Measurements from ENCODE around the gene NRG3. TPM values are rescaled to one million over a fixed set of nuclear protein-coding genes. Genes with fewer than 3 reads are reported as not detected.

NRG3 gene
- total and polyA plus RNA-seq, 2 donors, result 0.08 to 1.5 TPM

DNA sequence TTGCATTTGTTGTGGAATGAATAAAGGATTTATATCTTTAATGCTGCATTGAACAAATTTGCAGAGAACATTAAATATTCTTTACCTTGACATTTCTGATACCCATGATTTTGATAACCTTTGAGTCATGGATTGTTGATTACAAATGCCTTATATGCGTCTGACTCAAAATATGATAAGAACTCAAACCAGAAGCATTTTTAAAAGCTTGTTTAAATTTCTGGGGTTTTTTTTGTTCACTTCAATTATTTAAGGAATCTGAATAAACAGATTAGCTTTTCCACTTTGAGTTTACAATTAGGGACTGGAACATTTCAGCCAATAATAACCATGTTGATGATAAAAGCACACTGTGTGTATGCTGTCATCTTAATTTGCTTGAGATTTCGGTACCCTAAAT is 253.5 kb downstream of the NRG3 start:
- no peaks in the 10 kb centered on the region for H3K36me3 ChIP-seq (ENCODE audit: insufficient read depth)
- 36% methylated on average over 2 of the region's 2 CpGs for WGBS
- DNase-seq (ENCODE audit: extremely low spot score), result no peak

DNA sequence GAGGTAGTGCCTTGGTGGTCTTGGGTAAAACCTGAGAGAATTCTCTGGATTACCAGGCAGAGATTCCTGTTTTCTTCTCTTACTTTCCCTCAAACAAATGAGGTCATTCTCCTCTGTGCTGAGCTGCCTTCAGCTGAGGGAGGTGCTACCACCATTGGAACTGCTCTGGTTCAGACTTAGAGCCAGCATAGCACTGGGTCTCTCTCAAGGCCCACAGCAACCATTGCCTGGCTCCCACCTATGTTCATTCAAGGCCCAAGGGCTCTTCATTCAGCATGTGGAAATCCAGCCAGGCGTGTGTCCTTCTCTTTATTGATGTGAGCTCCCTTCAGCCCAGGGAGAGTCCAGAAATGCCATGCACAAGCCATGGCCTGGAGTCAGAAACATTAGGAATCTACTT is 261.1 kb downstream of the NRG3 start:
- Histone ChIP-seq H3K4me3 (ENCODE audit: low read depth, low read length) (no peak overlapping the region), H3K36me3 (ENCODE audit: insufficient read depth) (no peaks in the 10 kb centered on the region), H3K27ac (ENCODE audit: low read depth) (no peak overlapping the region), H3K4me1 (ENCODE audit: insufficient read depth) (no peaks in the 10 kb centered on the region)
- DNase-seq (ENCODE audit: extremely low spot score), result no peak
- 75% methylated on average over 1 of the region's 1 CpG for WGBS

More for the DNA sequence above, 253.5 kb downstream of the NRG3 start:
- Histone ChIP-seq H3K4me3 (ENCODE audit: low read depth, low read length) (no peak overlapping the region), H3K4me1 (ENCODE audit: insufficient read depth) (no peaks in the 10 kb centered on the region), H3K27ac (ENCODE audit: low read depth) (no peak overlapping the region)

DNA sequence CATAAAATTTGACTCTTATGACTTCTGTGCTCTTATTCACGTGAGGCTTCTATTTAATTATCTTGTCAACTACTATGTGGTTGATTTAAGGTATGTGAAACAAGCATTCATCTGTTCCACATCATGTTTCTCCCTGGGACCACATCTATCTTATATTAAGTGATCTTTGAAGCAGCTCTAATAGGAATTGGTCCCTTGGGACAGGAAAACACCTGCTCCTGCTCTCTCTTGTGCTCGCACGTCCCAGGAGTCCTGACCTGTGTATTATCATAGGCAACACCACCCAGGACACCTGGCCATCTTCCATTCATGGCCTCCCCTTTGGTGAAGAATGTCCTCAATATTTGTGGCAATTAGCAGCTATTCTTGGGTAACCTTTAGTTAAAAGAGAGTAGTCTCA is 269.2 kb downstream of the NRG3 start:
- Histone ChIP-seq H3K4me3 (ENCODE audit: low read depth, low read length) (no peak overlapping the region), H3K36me3 (ENCODE audit: insufficient read depth) (no peaks in the 10 kb centered on the region), H3K27ac (ENCODE audit: low read depth) (no peak overlapping the region), H3K4me1 (ENCODE audit: insufficient read depth) (peaks cover 2% of the 10 kb centered on the region)
- DNase-seq (ENCODE audit: extremely low spot score), result no peak
- WGBS, result 69% methylated on average over 3 of the region's 3 CpGs

DNA sequence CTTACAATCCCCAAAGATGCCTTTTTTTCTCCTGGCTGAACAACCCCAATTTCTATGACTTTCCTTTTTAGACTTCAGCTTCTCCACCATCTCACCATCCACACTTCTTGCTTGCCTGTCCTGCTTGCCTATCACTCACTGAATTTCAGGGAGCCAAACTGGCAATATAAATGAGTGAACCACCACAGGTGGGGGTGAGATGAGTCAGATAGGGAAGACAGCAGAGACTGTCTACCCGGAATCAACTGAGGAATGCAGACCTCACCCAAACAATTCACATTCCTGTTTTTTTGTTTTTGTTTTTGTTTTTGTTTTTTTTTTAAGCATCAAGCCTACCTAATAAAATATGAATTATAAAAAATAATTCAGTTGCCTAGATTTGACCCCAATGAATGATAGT is 273.8 kb downstream of the NRG3 start:
- H3K27ac ChIP-seq (ENCODE audit: low read depth), result no peak overlapping the region
- peaks cover 2% of the 10 kb centered on the region for H3K4me1 ChIP-seq (ENCODE audit: insufficient read depth)
- DNase-seq (ENCODE audit: extremely low spot score), result no peak
- 35% methylated on average over 1 of the region's 1 CpG for WGBS
- no peaks in the 10 kb centered on the region for H3K36me3 ChIP-seq (ENCODE audit: insufficient read depth)
- no peak overlapping the region for H3K4me3 ChIP-seq (ENCODE audit: low read depth, low read length)

DNA sequence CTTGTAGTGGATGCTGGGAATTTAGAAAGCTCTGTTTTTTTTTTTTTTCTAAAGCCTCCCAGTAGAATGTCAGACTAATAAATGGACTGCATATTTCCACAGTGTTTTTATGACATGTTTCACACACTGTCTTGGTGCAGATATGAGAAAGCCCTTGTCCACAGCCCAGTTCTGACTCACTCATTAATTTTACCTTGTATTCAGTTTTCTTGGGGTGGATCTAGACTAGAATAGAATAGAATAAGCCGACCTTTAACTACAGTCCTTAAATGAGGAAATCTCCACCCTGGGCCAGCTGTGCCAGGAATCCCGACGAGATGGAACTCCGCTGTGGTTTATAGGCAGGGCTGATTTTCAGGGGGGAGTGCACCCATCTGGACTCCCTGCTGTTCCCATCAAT is 274.7 kb downstream of the NRG3 start:
- WGBS, result 23% methylated on average over 4 of the region's 4 CpGs
- no peaks in the 10 kb centered on the region for H3K36me3 ChIP-seq (ENCODE audit: insufficient read depth)
- peaks cover 2% of the 10 kb centered on the region for H3K4me1 ChIP-seq (ENCODE audit: insufficient read depth)
- no peak overlapping the region for H3K4me3 ChIP-seq (ENCODE audit: low read depth, low read length)
- DNase-seq (ENCODE audit: extremely low spot score), result no peak
- no peak overlapping the region for H3K27ac ChIP-seq (ENCODE audit: low read depth)

DNA sequence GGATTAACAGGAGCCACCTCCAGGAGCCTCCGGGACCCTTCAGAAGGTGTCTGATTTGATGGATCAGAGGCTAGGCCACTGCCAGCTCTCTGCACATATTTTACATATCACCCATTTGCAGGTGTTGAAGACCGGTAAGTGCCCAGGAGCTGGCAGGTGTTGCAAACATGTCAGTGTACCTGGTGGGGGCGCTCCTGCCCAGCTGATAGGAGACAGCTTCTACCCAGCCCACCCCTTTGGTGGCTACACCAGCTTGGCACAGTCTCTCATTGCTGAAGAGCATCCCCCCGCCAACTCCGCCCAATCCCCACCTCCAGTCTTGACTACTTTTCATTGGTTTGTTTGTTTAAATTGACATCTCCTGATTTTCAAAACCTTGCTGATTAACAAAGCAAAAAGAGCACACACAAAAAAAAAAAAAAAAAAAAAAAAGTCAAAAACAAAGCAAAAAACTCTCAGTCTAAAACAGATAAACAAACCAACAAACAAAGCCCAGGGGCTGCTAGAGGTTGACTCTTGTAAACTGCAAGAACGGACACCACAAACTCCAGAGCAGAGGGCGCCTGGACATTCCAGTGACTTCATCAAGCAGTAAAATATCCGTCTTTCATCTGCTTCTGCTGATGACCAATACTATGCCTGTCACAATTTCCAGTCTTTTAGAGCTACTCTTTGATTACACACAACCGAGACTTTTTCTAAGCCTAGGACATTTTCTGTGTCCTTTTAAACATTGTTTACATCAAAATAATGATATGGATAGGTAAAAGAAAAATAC is 275.3 kb downstream of the NRG3 start:
- Histone ChIP-seq H3K4me1 (ENCODE audit: insufficient read depth) (peaks cover 2% of the 10 kb centered on the region), H3K36me3 (ENCODE audit: insufficient read depth) (no peaks in the 10 kb centered on the region), H3K4me3 (ENCODE audit: low read depth, low read length) (no peak overlapping the region), H3K27ac (ENCODE audit: low read depth) (no peak overlapping the region)
- 33% methylated on average over 9 of the region's 9 CpGs for WGBS
- DNase-seq (ENCODE audit: extremely low spot score), result no peak

DNA sequence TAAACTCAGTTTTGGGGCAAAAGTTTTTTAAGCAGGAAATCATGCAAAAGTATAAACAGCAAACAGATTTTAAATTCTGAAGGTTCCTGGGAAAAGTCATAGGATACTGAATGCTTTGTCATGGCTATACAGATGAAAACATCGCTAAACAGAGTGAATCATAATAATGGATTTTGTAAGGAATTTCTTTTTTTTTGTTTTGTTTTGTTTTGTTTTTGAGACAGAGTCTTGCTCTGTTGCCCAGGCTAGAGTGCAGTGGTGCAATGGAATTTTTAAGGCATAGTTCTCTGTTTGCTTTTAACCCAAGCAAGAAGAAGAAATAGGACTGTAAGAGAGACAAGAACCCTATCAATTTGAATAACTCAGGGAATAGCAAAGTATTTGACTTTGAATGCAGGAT is 285.3 kb downstream of the NRG3 start:
- Histone ChIP-seq H3K36me3 (ENCODE audit: insufficient read depth) (no peaks in the 10 kb centered on the region), H3K27ac (ENCODE audit: low read depth) (no peak overlapping the region), H3K4me3 (ENCODE audit: low read depth, low read length) (no peak overlapping the region), H3K4me1 (ENCODE audit: insufficient read depth) (no peaks in the 10 kb centered on the region)
- 86% methylated on average over 1 of the region's 1 CpG for WGBS
- no peak for DNase-seq (ENCODE audit: extremely low spot score)

DNA sequence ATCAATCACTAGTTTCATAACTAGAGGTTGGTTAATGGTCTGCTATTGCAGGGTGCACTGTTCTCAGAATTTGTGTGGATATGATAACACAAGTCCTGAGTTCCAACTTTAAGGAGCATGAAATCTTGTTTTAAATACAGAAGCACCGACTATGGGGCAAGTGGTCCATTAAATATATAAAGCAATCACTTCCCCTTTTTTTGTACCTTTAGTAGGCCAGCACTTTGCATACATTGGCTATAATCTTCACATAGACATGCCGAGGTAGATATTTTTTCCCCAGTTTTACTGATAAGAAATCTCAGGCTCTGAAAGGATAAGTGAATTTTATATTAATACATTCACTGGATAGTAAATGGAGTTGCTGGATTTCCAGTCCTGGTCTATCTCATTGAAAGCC is 286.3 kb downstream of the NRG3 start:
- no peaks in the 10 kb centered on the region for H3K4me1 ChIP-seq (ENCODE audit: insufficient read depth)
- 64% methylated on average over 2 of the region's 2 CpGs for WGBS
- no peak overlapping the region for H3K4me3 ChIP-seq (ENCODE audit: low read depth, low read length)
- DNase-seq (ENCODE audit: extremely low spot score), result no peak
- H3K36me3 ChIP-seq (ENCODE audit: insufficient read depth), result no peaks in the 10 kb centered on the region
- no peak overlapping the region for H3K27ac ChIP-seq (ENCODE audit: low read depth)

DNA sequence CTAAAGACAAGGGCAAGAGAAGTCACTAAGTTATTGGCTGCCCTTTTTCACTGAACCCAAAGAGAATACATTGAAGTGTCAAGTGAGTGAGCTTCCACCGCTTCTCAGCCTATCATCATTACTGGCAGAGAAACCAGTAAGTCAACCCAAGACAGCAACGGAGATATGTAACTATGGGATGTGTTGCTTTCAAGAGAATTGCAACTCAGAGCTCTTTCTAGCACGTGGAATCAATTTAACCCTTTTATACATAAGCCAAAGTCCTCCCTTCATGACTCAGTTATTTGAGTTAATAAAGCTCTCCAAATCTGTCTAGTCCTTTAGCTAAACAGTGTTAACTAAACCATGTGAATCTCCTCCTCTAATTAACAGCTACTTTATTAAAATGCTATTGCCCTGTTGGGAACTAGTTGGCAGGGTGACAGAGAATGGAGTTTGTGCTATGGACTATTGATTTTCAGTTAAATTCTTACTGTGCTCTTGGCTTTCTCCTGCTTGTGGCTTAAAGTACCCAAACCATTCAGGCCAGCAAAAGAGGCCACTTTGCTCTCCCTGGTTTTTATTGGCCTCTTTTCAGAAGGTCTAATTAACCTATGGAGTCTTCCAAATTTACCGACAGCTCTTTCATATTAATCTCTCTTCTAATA is 287.7 kb downstream of the NRG3 start:
- Histone ChIP-seq H3K36me3 (ENCODE audit: insufficient read depth) (no peaks in the 10 kb centered on the region), H3K4me3 (ENCODE audit: low read depth, low read length) (no peak overlapping the region), H3K27ac (ENCODE audit: low read depth) (no peak overlapping the region), H3K4me1 (ENCODE audit: insufficient read depth) (no peaks in the 10 kb centered on the region)
- WGBS, result 60% methylated on average over 4 of the region's 4 CpGs
- DNase-seq (ENCODE audit: extremely low spot score), result no peak

DNA sequence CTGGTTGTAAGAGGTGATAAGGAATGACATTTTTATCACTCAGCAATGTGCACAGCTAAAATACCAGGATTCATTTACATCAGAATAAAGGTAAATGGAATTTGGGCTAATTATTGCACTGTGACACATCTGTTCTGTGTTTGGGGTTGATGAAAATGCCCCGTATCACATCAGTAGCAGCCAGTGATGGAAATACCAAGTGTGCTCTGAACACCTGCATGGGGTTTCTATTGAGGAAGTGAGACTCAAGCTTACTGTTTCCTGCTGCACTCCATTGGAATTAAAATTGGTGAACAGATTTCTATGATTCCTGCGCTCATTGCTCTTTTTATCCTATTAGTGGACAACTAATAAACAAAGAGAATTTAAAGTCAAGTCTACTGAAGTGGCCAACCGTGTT is 296.9 kb downstream of the NRG3 start:
- 84% methylated on average over 3 of the region's 3 CpGs for WGBS
- no peak overlapping the region for H3K27ac ChIP-seq (ENCODE audit: low read depth)
- H3K4me3 ChIP-seq (ENCODE audit: low read depth, low read length), result no peak overlapping the region
- DNase-seq (ENCODE audit: extremely low spot score), result no peak
- H3K36me3 ChIP-seq (ENCODE audit: insufficient read depth), result no peaks in the 10 kb centered on the region
- H3K4me1 ChIP-seq (ENCODE audit: insufficient read depth), result no peaks in the 10 kb centered on the region

DNA sequence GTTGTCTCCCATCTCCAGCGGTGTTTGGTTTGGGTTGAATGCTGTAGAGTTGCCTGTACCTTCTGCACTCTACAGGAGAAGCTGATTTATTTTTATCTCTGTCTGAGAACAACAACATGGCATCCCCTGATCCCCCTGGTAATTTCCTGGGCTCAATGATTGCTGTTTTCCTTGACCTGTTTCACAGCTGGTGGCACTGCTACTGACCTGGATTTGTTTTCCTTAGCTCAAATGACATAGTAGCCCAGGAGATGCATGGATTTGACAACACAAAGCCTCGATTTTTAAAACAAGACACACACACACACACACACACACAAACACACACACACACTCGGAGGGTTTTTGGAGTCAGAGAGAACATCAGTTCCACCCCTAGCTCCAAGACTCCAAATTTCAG is 301.6 kb downstream of the NRG3 start:
- no peaks in the 10 kb centered on the region for H3K36me3 ChIP-seq (ENCODE audit: insufficient read depth)
- no peaks in the 10 kb centered on the region for H3K4me1 ChIP-seq (ENCODE audit: insufficient read depth)
- DNase-seq (ENCODE audit: extremely low spot score), result no peak
- WGBS, result 68% methylated on average over 3 of the region's 3 CpGs
- H3K4me3 ChIP-seq (ENCODE audit: low read depth, low read length), result no peak overlapping the region
- no peak overlapping the region for H3K27ac ChIP-seq (ENCODE audit: low read depth)

DNA sequence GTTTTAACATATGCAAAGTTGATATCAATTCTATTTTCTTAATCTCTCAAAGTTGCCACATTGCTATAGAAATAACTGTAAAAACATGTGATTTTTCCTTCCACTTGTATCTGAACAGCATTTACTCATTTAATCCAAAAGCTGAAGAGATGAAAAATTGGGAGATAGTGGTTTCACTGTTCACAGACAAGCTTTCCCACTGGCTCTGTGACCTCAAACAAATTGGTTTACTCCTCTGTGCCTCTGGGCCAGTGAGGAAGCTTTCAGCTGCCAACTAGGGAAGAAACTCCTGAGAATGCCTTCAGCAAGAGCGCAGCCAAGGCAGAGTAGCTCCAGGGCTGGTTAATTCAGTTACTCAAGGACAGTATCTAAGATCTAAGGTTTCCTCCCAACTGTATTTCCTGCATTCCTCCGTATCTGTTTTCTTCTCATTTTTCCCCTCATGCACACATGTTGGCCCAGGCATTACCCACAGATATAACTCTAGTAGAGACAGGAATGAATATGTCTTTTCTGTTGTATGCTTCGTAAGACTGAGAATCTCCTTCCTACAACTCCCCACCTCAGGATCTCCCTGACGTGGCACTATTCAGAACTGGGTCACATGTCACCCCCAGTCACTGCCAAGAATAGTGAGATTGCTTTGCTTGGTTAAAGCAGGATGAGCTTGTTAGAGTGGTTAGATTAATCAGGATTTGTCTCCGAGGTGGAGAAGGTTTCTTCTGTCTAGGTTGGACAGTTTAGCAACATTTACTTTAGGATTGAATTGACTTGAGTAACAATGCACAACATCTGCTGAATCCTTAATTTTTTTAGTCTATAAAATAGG is 315.7 kb downstream of the NRG3 start:
- H3K36me3 ChIP-seq (ENCODE audit: insufficient read depth), result no peaks in the 10 kb centered on the region
- no peak for DNase-seq (ENCODE audit: extremely low spot score)
- H3K4me1 ChIP-seq (ENCODE audit: insufficient read depth), result no peaks in the 10 kb centered on the region
- 62% methylated on average over 5 of the region's 5 CpGs for whole genome bisulfite sequencing
- H3K27ac ChIP-seq (ENCODE audit: low read depth), result no peak overlapping the region
- no peak overlapping the region for H3K4me3 ChIP-seq (ENCODE audit: low read depth, low read length)

DNA sequence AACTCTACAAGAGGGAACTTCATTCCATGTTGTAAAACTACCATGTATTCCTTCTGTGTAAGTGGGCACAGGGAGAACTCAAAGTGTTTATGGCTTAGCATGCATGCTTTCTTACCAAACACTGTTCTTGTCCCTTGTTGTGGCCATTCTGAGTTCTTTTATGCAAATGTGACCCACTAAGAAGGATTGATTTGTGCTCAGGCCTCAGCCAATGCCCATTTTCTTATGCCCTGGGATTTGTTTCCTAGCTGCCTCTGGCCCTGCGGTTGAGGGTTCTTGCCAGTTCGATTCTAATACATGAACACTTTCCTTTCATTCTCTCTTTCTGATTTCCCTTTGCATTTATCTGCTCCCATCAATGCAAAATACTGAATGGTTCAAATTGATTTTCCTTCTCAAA is 316.7 kb downstream of the NRG3 start:
- H3K4me1 ChIP-seq (ENCODE audit: insufficient read depth), result no peaks in the 10 kb centered on the region
- WGBS, result 81% methylated on average over 2 of the region's 2 CpGs
- no peak overlapping the region for H3K27ac ChIP-seq (ENCODE audit: low read depth)
- H3K36me3 ChIP-seq (ENCODE audit: insufficient read depth), result no peaks in the 10 kb centered on the region
- no peak for DNase-seq (ENCODE audit: extremely low spot score)
- H3K4me3 ChIP-seq (ENCODE audit: low read depth, low read length), result no peak overlapping the region

DNA sequence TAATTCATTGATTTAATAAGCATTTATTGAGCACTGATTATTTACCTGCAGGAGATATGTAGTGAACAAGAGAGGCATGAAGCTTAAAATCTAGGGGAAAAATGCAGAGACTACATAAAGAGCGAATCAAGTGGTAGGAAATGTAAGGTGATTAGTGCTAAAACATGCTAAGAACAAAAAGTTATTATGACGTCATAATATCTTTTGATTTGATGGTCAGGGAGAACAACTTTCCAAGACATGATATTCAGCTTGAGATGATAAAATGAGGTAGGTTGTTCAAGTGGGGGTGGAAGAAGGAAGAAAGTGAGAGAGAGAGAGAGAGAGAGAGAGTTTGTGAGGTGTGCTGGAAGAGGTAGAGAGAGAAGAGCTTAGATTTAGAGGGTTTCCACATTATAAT is 317.7 kb downstream of the NRG3 start:
- 84% methylated on average over 2 of the region's 2 CpGs for WGBS
- DNase-seq (ENCODE audit: extremely low spot score), result no peak

More for the DNA sequence above, 317.7 kb downstream of the NRG3 start:
- Histone ChIP-seq H3K4me1 (ENCODE audit: insufficient read depth) (no peaks in the 10 kb centered on the region), H3K4me3 (ENCODE audit: low read depth, low read length) (no peak overlapping the region), H3K36me3 (ENCODE audit: insufficient read depth) (no peaks in the 10 kb centered on the region), H3K27ac (ENCODE audit: low read depth) (no peak overlapping the region)
